ENCODE results near the gene TTLL3. TPM values are rescaled to one million over a fixed set of nuclear protein-coding genes. Genes with fewer than 3 reads are reported as not detected.

Gene TTLL3
- total and polyA plus RNA-seq, 2 of the 13 experiments (the other 11 are each of a cell fraction or from before 2014, with no cell fraction given) = 9.5 to 51.2 TPM

DNA sequence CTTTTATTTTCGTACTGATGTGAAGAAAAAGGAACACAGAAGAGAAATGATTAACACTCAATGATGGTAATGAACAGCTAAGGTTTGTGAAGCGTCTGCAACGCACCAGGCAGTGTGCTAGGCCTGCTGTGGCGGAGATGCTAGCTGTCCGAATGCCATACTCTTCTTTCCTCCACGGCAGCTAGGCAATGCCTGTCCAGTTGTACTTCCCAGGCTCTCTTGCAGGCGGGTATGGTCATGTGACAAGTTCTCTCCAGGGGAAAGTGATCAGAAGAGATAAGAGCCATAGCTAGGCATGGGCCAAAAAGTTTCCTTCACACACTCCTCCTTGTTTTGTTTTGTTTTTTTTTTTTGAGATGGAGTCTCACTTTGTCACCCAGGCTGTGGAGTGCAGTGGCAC is 24.5 kb upstream of the TTLL3 start:
- no peaks in the 10 kb centered on the region for H4K20me1 ChIP-seq (ENCODE audit: insufficient read depth, low read length)

More for the DNA sequence above, 24.5 kb upstream of the TTLL3 start:
- Histone ChIP-seq H3K4me1 (ENCODE audit: insufficient read depth, low read length) (peaks cover 17% of the 10 kb centered on the region), H3K27me3 (ENCODE audit: control insufficient read depth in 1 of 2, insufficient read depth in 2 of 2, low read length in 2 of 2) (no peaks in the 10 kb centered on the region), H3K4me3 (replicated peaks in 1 of 3; ENCODE audit: insufficient read depth in 1 of 3, low read depth in 2 of 3, low read length in 3 of 3) (no peak overlapping the region), H3K36me3 (replicated peaks in 1 of 2; ENCODE audit: control insufficient read depth in 1 of 2, insufficient read depth in 2 of 2, low read length in 2 of 2) (peaks cover 18 to 64% of the 10 kb centered on the region in 2 experiments), H3K79me2 (ENCODE audit: insufficient read depth, low read length) (no peaks in the 10 kb centered on the region), H2AFZ (ENCODE audit: low read length) (no peak overlapping the region), H3K27ac (ENCODE audit: extremely low read length, insufficient read depth, low read length) (no peak overlapping the region), H3K9me3 (ENCODE audit: low read length) (no peaks in the 10 kb centered on the region), H3K4me2 (ENCODE audit: low read depth, low read length) (no peak overlapping the region), H3K9ac (ENCODE audit: insufficient read depth, low read depth, low read length) (no peak overlapping the region)
- POLR2A ChIA-PET = no interaction called here
- WGBS (ENCODE audit: low lambda C conversion rate) = 95% methylated on average over 7 of the region's 7 CpGs
- no peak for FAIRE-seq
- ATAC-seq = no peak
- in situ Hi-C loops (cut with HindIII; ENCODE audit: extremely low pct_ligation_motif_present, low pct_unique_long_range_greater_than_20kb) = no loop called here
- no peak for DNase-seq (ENCODE audit: low spot score)
- intact Hi-C loops (cut with micrococcal nuclease; ENCODE audit: unreplicated experiment) = no loop called here
- CTCF ChIA-PET (ENCODE audit: low intra/inter-chr PET ratio, low total read pairs) = no interaction called here
- no TSS peak for BruUV-seq (replicated peaks)
- TF ChIP-seq ZNF83 (CRISPR knock-in tag; IDR thresholded peaks at IDR 0.05; ENCODE audit: borderline replicate concordance) = no peak
- no peak for TF ChIP-seq THAP11 (CRISPR knock-in tag; IDR thresholded peaks at IDR 0.05)
- TF ChIP-seq, protein P1, sequence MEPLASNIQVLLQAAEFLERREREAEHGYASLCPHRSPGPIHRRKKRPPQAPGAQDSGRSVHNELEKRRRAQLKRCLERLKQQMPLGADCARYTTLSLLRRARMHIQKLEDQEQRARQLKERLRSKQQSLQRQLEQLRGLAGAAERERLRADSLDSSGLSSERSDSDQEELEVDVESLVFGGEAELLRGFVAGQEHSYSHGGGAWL (CRISPR knock-in tag; IDR thresholded peaks at IDR 0.05) = no peak
- TF ChIP-seq RBFOX2 (IDR thresholded peaks at IDR 0.05; ENCODE audit: low read depth, low read length) = no peak
- TF ChIP-seq, protein P2, sequence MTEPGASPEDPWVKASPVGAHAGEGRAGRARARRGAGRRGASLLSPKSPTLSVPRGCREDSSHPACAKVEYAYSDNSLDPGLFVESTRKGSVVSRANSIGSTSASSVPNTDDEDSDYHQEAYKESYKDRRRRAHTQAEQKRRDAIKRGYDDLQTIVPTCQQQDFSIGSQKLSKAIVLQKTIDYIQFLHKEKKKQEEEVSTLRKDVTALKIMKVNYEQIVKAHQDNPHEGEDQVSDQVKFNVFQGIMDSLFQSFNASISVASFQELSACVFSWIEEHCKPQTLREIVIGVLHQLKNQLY (CRISPR knock-in tag; IDR thresholded peaks at IDR 0.05) = no peak
- TF ChIP-seq EZH2 (conservative IDR thresholded peaks at IDR 0.05; ENCODE audit: low read depth, low read length) = no peak
- TF ChIP-seq MTF2 (CRISPR knock-in tag; IDR thresholded peaks at IDR 0.05; ENCODE audit: borderline replicate concordance) = no peak
- TF ChIP-seq SIX1 (CRISPR knock-in tag; IDR thresholded peaks at IDR 0.05; ENCODE audit: borderline replicate concordance) = no peak
- no peak for TF ChIP-seq NKX3-1 (CRISPR knock-in tag; IDR thresholded peaks at IDR 0.05)
- no peak for TF ChIP-seq MYC (CRISPR knock-in tag; IDR thresholded peaks at IDR 0.05; ENCODE audit: borderline replicate concordance)
- TF ChIP-seq MLLT10 (CRISPR knock-in tag; IDR thresholded peaks at IDR 0.05) = no peak
- TF ChIP-seq, protein P3, sequence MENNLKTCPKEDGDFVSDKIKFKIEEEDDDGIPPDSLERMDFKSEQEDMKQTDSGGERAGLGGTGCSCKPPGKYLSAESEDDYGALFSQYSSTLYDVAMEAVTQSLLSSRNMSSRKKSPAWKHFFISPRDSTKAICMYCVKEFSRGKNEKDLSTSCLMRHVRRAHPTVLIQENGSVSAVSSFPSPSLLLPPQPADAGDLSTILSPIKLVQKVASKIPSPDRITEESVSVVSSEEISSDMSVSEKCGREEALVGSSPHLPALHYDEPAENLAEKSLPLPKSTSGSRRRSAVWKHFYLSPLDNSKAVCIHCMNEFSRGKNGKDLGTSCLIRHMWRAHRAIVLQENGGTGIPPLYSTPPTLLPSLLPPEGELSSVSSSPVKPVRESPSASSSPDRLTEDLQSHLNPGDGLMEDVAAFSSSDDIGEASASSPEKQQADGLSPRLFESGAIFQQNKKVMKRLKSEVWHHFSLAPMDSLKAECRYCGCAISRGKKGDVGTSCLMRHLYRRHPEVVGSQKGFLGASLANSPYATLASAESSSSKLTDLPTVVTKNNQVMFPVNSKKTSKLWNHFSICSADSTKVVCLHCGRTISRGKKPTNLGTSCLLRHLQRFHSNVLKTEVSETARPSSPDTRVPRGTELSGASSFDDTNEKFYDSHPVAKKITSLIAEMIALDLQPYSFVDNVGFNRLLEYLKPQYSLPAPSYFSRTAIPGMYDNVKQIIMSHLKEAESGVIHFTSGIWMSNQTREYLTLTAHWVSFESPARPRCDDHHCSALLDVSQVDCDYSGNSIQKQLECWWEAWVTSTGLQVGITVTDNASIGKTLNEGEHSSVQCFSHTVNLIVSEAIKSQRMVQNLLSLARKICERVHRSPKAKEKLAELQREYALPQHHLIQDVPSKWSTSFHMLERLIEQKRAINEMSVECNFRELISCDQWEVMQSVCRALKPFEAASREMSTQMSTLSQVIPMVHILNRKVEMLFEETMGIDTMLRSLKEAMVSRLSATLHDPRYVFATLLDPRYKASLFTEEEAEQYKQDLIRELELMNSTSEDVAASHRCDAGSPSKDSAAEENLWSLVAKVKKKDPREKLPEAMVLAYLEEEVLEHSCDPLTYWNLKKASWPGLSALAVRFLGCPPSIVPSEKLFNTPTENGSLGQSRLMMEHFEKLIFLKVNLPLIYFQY (CRISPR knock-in tag; IDR thresholded peaks at IDR 0.05; ENCODE audit: borderline replicate concordance) = no peak
- no peak for TF ChIP-seq TARDBP (CRISPR knock-in tag; IDR thresholded peaks at IDR 0.05)
- no peak for TF ChIP-seq ZNF841 (CRISPR knock-in tag; IDR thresholded peaks at IDR 0.05; ENCODE audit: borderline replicate concordance)
- TF ChIP-seq AGO1 (IDR thresholded peaks at IDR 0.05; ENCODE audit: low read depth, low read length, poor library complexity, severe bottlenecking) = no peak
- TF ChIP-seq, protein P4, sequence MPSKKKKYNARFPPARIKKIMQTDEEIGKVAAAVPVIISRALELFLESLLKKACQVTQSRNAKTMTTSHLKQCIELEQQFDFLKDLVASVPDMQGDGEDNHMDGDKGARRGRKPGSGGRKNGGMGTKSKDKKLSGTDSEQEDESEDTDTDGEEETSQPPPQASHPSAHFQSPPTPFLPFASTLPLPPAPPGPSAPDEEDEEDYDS (CRISPR knock-in tag; IDR thresholded peaks at IDR 0.05) = no peak
- no peak for TF ChIP-seq ZNF563 (CRISPR knock-in tag; IDR thresholded peaks at IDR 0.05)

All from HepG2 (cell line).